DMS79 treated with DMSO at 0.1 percent for 48 hours (cell line): ENCODE measurements around the gene NTNG2.

ENCODE experiments used
- DNase-seq: peaks from one replicate; lab custom pipeline; 2025; lab: John Stamatoyannopoulos, UW

NTNG2 gene

DNA sequence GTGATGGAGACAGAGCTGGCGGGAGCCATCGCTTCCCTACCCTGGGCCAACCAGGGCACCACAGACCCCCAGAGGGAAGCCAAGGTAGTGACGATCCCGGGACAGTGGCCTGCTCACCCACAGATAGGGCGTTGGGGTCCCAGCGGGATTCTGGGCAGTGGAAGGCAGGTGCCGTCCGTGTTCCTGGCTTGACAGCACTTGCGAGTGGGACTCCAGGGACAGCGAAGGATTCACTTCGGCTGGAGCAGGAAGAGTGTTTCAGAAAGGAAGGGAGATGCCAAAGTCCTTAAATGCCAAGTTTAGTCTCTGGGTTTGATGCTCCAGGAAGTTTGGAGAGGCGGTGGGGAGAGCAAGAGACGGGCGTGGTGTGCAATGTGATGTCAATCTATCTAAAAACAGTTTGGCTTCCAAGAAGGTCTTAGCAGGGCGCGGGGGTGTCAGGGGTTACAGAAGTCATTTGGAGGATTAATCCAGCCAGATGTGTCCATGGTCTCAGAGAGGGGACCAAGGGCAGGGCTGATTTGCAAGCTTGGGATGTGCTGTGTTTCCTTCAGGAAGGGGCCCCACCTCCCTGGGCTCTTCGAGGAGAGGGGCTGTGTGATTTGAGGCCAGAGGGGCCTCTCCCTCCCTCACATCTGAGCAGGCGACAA is 74.9 kb downstream of the NTNG2 start:
- no peak for DNase-seq

DNA sequence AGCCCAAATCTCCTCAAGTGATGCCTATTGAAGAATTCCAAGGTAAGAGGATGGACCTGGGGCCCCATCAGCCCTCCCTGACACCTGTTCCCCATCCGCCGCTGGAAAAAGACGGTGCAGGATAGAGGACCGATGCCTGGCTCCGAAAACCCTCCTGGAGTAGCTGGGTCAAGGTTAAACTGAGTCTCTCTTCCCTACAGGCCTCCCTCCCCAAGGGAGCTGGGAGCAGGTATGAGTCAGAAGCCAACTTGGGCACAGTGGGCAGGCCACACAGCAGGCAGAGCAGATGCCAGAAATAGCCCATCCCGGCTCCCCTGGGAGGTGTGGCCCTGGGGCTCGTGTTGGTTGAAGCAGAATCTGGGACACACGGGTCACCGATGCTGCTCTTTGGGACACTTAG is 75.6 kb downstream of the NTNG2 start:
- no peak for DNase-seq

DNA sequence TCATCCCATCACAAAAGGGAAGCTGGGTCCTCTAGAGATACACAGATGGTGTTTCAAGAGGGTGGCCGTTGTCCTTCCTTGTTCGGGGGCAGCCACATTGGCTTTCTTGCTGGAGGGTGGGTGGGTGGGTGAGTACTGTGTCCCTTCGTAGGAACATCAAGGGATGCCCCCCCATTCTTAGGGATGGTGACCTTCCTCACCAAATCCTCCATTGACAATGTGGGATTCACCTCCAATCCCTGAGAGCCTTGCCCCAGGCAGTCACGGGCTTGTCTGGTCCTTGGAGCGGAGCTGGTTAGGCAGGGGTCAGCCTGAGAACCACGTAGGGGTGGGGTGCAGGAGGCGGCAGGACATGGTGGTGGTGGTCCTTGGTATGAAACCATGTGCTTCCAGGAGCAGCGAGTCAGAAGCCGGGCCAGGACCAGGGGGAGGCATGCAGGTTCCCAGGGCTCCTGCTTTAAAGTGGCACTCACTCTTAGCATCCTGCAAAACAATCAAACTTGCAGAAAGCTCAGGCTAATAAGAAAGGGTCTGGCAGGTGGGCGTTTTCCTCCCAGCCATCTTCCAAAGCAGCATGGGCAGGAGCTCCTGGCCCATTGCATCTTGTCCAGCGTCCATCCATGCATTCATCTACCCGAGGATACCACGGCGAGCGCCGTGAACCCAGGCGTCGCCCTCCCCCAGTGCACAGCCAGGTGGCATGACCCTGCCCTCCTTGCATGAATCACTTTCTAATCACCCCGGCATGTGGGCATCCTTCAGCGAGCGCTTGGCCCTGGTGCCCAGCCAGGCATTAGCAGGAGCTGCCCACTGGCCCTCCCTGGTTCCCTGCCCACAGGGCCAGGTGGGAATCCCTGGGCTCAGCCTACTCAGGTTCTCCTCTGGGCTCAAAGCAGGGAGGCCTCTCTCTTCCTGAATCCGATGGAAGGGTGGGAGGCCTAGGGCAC is 76.4 kb downstream of the NTNG2 start:
- DNase-seq = no peak

GRCh38 chr9:132238992-132239391 is 77.1 kb downstream of the NTNG2 start:
- no peak for DNase-seq

DNA sequence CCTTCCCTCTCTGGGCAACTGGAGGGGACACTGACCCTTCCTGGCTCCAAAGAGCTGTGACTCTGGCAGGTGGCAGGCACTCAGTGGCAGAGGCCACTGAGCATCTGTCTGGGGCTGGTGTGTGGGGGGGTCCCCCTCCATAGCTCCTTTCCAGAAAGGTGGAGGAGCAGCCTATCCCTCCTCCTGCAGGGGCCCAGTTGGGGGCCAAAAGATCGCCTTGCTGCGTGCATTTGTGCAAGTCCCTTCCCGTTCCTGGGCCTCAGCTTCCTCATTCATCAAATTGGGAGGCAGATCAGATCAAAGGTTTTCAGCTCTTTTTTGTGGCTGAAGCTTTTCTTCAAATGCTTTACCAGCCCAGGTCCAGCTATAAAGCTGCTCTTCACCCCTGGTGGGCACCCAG is 77.7 kb downstream of the NTNG2 start:
- DNase-seq = no peak

- no peak for DNase-seq
These were observed 78.4 kb downstream of the NTNG2 start for GRCh38 chr9:132239999-132240840.

GRCh38 chr9:132240841-132241482 is 79.1 kb downstream of the NTNG2 start:
- DNase-seq = peak; percentile 37

GRCh38 chr9:132241483-132241839 is 79.6 kb downstream of the NTNG2 start:
- DNase-seq = no peak

GRCh38 chr9:132241840-132242620 is 80.2 kb downstream of the NTNG2 start:
- DNase-seq = peak; percentile 7

- DNase-seq = no peak
These were observed 80.8 kb downstream of the NTNG2 start for GRCh38 chr9:132242621-132243155.

DNA sequence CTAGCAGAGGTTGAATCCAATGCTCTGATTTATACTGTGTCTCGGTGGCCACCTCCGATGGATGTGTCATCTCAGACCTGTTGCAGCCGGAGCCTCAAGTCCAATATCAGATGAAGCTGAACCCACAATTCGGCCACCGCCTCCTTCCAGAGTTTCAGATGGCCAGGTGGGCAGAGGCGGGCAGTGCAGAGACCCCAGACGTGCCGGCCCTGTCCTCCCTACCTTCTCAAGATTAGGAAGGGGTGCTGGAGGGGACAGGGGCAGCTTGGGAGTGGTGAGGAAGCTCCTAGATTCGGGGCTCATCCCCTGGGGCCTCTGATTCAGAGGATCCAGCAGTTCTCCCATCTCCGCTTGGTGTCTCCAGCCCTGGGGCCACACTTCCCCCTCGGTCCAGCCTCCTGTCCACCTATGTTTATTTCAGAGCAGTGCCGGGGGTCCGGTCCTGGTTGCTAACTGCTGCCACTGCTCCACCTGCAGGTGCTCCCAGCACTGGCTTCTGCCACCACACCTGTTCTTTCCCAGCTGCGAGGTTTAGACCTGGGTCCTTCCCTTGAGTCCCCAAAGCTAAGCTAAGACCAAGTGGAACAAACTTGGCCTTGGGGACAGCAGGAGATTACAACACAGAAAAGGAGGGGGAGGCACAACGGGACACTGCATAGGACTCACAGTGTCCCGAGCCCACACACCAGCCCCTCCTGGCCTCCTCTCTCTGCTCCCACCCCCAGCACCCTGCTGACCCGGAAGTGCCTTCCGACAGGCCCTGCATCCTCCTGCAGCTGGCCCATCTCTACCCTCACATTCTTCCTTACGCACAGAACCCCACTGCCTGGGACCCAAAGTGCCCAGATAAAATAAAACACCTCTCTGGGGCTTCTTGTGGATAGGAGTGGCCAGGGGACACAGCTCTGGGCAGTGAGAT is 81.6 kb downstream of the NTNG2 start:
- no peak for DNase-seq

GRCh38 chr9:132244582-132245455 is 83.0 kb downstream of the NTNG2 start:
- DNase-seq = no peak

DNA sequence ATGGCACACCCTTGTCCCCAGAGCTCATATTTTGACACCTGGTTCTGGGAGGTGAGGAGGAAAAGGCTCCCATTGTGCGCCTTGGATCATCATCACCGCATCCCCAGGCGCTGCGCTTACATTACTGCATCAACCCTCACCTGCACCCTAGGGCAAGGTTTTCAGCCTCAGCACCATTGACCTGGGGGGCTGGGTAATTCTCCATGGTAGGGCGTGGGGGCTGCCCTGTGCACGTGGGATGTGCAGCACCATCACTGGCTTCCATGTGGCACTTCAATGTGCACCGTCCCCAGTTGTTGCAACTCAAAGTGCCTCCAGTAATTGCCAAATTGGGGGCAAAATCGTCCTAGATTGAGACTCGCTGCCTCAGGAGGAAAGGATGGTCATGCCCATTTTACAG is 83.6 kb downstream of the NTNG2 start:
- no peak for DNase-seq

DNA sequence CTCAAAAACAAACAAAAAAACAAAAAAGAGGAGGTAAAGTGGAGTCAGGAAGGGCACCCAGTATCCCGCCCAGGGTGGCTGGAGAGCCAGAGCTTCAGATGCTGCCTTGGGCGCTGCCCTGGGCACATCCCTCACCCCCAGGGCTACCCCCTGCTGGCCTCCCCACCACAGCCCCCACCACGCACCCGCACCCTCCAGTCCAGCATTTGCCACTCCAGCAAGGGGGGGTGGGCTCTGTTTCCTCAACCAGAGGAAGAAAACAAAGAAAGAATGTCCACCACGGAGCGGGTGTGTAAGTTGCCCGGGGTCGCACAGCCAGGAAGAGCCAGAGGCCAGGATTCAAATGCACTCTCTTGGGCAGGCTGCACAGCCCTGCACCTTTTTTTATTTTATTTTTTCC is 86.1 kb downstream of the NTNG2 start:
- no peak for DNase-seq

GRCh38 chr9:132249123-132249522 is 87.3 kb downstream of the NTNG2 start:
- peak; percentile 81 for DNase-seq

GRCh38 chr9:132249690-132250089 is 87.8 kb downstream of the NTNG2 start:
- no peak for DNase-seq

DNA sequence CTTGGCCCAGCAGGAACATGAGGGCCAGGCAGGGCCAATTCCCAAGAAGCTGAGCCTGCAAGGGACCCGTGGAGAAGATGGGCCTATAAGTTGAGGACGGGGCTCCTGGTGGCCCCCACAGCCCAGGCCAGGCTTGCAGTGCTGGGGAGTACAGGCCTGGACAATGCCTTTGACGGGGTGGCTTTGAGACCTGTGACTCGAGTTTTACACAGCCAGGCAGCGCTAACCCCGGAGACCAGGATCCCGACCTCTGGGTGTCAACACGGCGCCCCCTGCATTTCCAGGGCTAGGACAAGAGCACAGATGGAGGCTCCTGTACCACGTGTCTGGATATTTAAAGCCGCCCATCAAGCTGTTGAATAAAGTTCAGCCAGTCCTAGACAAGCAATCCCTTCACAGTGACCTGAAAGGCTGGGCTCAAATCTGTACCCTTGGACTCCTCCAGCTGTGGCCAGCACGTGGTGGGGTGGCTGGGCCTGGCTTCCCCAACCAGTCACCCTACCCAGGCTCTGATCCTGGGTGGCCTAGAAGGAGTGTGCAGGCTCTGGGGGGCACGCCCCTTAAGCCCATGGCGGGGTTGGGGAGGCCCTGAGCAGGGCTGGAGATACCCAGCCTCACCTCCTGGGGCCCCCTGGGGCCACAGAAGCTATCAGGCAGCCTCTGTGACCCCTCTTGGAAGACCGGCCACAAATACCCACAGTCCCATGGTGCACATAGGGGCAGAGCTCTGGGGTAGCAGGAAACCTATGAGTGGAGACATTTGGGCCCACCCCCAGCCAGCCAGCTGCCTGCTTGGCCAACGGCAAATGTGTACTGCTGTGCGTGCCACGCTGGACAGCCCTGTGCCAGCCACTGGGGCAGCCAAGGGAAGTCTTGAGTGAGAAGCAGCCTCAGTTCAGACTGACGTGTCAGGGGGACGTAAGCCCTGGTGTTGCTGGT is 88.7 kb downstream of the NTNG2 start:
- DNase-seq = no peak

- peak; percentile 46 for DNase-seq
These were observed 99.0 kb downstream of the NTNG2 start for GRCh38 chr9:132260846-132261245.
